ENCODE data around the gene KCNH3.

The KCNH3 gene

GRCh38 chr12:49548822-49549648, 10.2 kb downstream of the KCNH3 start:
- DNase-seq = no peak

GRCh38 chr12:49549735-49550692, 11.2 kb downstream of the KCNH3 start:
- DNase-seq = peak; percentile 61 to 88

GRCh38 chr12:49550693-49551252, 11.9 kb downstream of the KCNH3 start:
- no peak for DNase-seq

- no peak for DNase-seq
These were observed 13.2 kb downstream of the KCNH3 start for GRCh38 chr12:49552014-49552413.

GRCh38 chr12:49552425-49552824, 13.6 kb downstream of the KCNH3 start:
- DNase-seq = no peak

- no peak for DNase-seq
These were observed 14.1 kb downstream of the KCNH3 start for GRCh38 chr12:49552899-49553298.

- DNase-seq = peak; percentile 50 to 58
These were observed 14.8 kb downstream of the KCNH3 start for GRCh38 chr12:49553512-49554088.

- peak; percentile 15 to 55 for DNase-seq
These were observed 15.4 kb downstream of the KCNH3 start for GRCh38 chr12:49554266-49554665.

GRCh38 chr12:49555631-49556390, 17.0 kb downstream of the KCNH3 start:
- DNase-seq = no peak

GRCh38 chr12:49556391-49557186, 17.8 kb downstream of the KCNH3 start:
- no peak for DNase-seq

GRCh38 chr12:49557187-49557916, 18.5 kb downstream of the KCNH3 start:
- no peak for DNase-seq

GRCh38 chr12:49557917-49558215, 19.0 kb downstream of the KCNH3 start:
- DNase-seq = no peak

- DNase-seq = no peak
These were observed 19.7 kb downstream of the KCNH3 start for GRCh38 chr12:49558526-49558925.

- no peak for DNase-seq
These were observed 20.3 kb downstream of the KCNH3 start for GRCh38 chr12:49559011-49559675.

- no peak for DNase-seq
These were observed 21.9 kb downstream of the KCNH3 start for GRCh38 chr12:49560695-49561094.

- no peak for DNase-seq
These were observed 23.4 kb downstream of the KCNH3 start for GRCh38 chr12:49562233-49562632.

- no peak for DNase-seq
These were observed 24.0 kb downstream of the KCNH3 start for GRCh38 chr12:49562831-49563230.

- no peak for DNase-seq
These were observed 25.3 kb downstream of the KCNH3 start for GRCh38 chr12:49563951-49564685.

GRCh38 chr12:49564686-49565405, 26.0 kb downstream of the KCNH3 start:
- DNase-seq = no peak

Measured in SHP77 (cell line).